HG02610 (cell line): ENCODE measurements around the gene SLC35F3.
"Not testable (repeated sequence)": the region's sequence is repeated elsewhere in the genome, so short reads cannot be mapped to it uniquely, and the experiment has no call there.

Source experiments
- ATAC-seq: cut with Tn5 transposase; IDR thresholded peaks from one replicate; pipeline ENCODE4 v1.9.1; 2021; ENCODE audit warnings: mild to moderate bottlenecking, moderate library complexity; ENCODE audit not compliant: unreplicated experiment

SLC35F3 gene

GRCh38 chr1:233904633-233905415, at the start of gene SLC35F3:
Gene SLC35F3, plus strand, starts transcription at chr1:233904676.
- ATAC-seq: no peak

GRCh38 chr1:233859446-233859845, 45.0 kb upstream of the SLC35F3 start:
- ATAC-seq: no peak

- no peak for ATAC-seq
Observed at GRCh38 chr1:233863901-233864545, 40.5 kb upstream of the SLC35F3 start.

- no peak for ATAC-seq
Observed at GRCh38 chr1:233864578-233864977, 39.9 kb upstream of the SLC35F3 start.

GRCh38 chr1:233865216-233865615, 39.3 kb upstream of the SLC35F3 start:
- no peak for ATAC-seq

GRCh38 chr1:233865902-233866301, 38.6 kb upstream of the SLC35F3 start:
- no peak for ATAC-seq

GRCh38 chr1:233867028-233867427, 37.4 kb upstream of the SLC35F3 start:
- no peak for ATAC-seq

GRCh38 chr1:233868461-233868860, 36.0 kb upstream of the SLC35F3 start:
- ATAC-seq: no peak

- no peak for ATAC-seq
Observed at GRCh38 chr1:233869680-233870079, 34.8 kb upstream of the SLC35F3 start.

GRCh38 chr1:233873666-233874065, 30.8 kb upstream of the SLC35F3 start:
- ATAC-seq: no peak

GRCh38 chr1:233879841-233880240, 24.6 kb upstream of the SLC35F3 start:
- ATAC-seq: no peak

- ATAC-seq: no peak
Observed at GRCh38 chr1:233883671-233884070, 20.8 kb upstream of the SLC35F3 start.

- no peak for ATAC-seq
Observed at GRCh38 chr1:233884461-233885151, 19.9 kb upstream of the SLC35F3 start.

GRCh38 chr1:233885196-233885920, 19.1 kb upstream of the SLC35F3 start:
- no peak for ATAC-seq

- not testable (repeated sequence) for ATAC-seq
Observed at GRCh38 chr1:233891151-233891550, 13.3 kb upstream of the SLC35F3 start.

GRCh38 chr1:233897325-233898162, 6.9 kb upstream of the SLC35F3 start:
- ATAC-seq: peak; percentile 97

- ATAC-seq: no peak
Observed at GRCh38 chr1:233901495-233901894, 3.0 kb upstream of the SLC35F3 start.

- no peak for ATAC-seq
Observed at GRCh38 chr1:233905416-233906051, 1.1 kb downstream of the SLC35F3 start.

- ATAC-seq: no peak
Observed at GRCh38 chr1:233907151-233907550, 2.7 kb downstream of the SLC35F3 start.

- no peak for ATAC-seq
Observed at GRCh38 chr1:233908092-233908491, 3.6 kb downstream of the SLC35F3 start.
